DMS153 (cell line): ENCODE data around the gene CENPQ.
"Not testable (repeated sequence)": the region's sequence is repeated elsewhere in the genome, so short reads cannot be mapped to it uniquely, and the experiment has no call there.

ENCODE experiments used
- DNase-seq: peaks from one replicate; lab custom pipeline; 2025; lab: John Stamatoyannopoulos, UW

CENPQ gene

GRCh38 chr6:49462927-49463611 is at the start of gene CENPQ, which contains the start of gene MMUT:
Gene CENPQ (plus strand): TSS chr6:49463370. CDS start chr6:49470177, 6,807 bp downstream.
Gene MMUT (minus strand): TSS chr6:49463253. CDS start chr6:49459466, 3,787 bp downstream.
- DNase-seq = peak; percentile 84

- no peak for DNase-seq
These were observed 47.8 kb upstream of the CENPQ start for GRCh38 chr6:49415358-49415757.

- no peak for DNase-seq
These were observed 47.0 kb upstream of the CENPQ start for GRCh38 chr6:49416195-49416594.

- peak; percentile 16 for DNase-seq
These were observed 39.4 kb upstream of the CENPQ start for GRCh38 chr6:49423817-49424216.

- no peak for DNase-seq
These were observed 33.0 kb upstream of the CENPQ start for GRCh38 chr6:49430187-49430586.

GRCh38 chr6:49430866-49431265 is 32.3 kb upstream of the CENPQ start:
- DNase-seq = no peak

- no peak for DNase-seq
These were observed 9.9 kb upstream of the CENPQ start for GRCh38 chr6:49453221-49453620.

GRCh38 chr6:49454787-49455709 is 8.1 kb upstream of the CENPQ start:
- no peak for DNase-seq

GRCh38 chr6:49457771-49458170 is 5.4 kb upstream of the CENPQ start:
- DNase-seq = no peak

- DNase-seq = no peak
These were observed 1.1 kb upstream of the CENPQ start for GRCh38 chr6:49462071-49462470.

- no peak for DNase-seq
These were observed 607 bp upstream of the CENPQ start for GRCh38 chr6:49462599-49462926.

GRCh38 chr6:49463612-49463967 is 420 bp downstream of the CENPQ start:
- no peak for DNase-seq

GRCh38 chr6:49464691-49465090 is 1.5 kb downstream of the CENPQ start:
- DNase-seq = no peak

GRCh38 chr6:49468042-49468441 is 4.9 kb downstream of the CENPQ start:
- no peak for DNase-seq

GRCh38 chr6:49476564-49476963 is 13.4 kb downstream of the CENPQ start:
- not testable (repeated sequence) for DNase-seq

- DNase-seq = no peak
These were observed 16.3 kb downstream of the CENPQ start for GRCh38 chr6:49479308-49479970.

- not testable (repeated sequence) for DNase-seq
These were observed 18.7 kb downstream of the CENPQ start for GRCh38 chr6:49481846-49482245.

- not testable (repeated sequence) for DNase-seq
These were observed 20.2 kb downstream of the CENPQ start for GRCh38 chr6:49483380-49483779.

GRCh38 chr6:49490633-49491032 is 27.5 kb downstream of the CENPQ start:
- DNase-seq = no peak

GRCh38 chr6:49497304-49497703 is 34.1 kb downstream of the CENPQ start:
- DNase-seq = no peak

GRCh38 chr6:49499126-49499525 is 36.0 kb downstream of the CENPQ start:
- no peak for DNase-seq

GRCh38 chr6:49499623-49500022 is 36.5 kb downstream of the CENPQ start, which contains the start of gene GLYATL3:
Gene GLYATL3 (plus strand): TSS chr6:49499923. CDS start chr6:49511991, 12,068 bp downstream.
- no peak for DNase-seq

GRCh38 chr6:49504666-49505065 is 41.5 kb downstream of the CENPQ start:
- no peak for DNase-seq
